OCI-LY3 (cell line): ENCODE data around the gene BTD.

ENCODE experiments used
- EZH2phosphoT487 ChIP-seq: fragments of 200-600 bp; shearing (Covaris generic); IDR thresholded peaks from 2 replicates; pipeline ENCODE4 v1.6.1; 2018; ENCODE audit warnings: antibody characterized with exemption, mixed run types, low read depth
- TF ChIP-seq, protein P1 (sequence below): fragments of 200-600, 300-600 bp; sonication (generic); IDR thresholded peaks from 2 replicates; pipeline ENCODE4 v1.5.1; 2014; ENCODE audit warnings: antibody characterized with exemption, low read length, low read depth

DNA sequence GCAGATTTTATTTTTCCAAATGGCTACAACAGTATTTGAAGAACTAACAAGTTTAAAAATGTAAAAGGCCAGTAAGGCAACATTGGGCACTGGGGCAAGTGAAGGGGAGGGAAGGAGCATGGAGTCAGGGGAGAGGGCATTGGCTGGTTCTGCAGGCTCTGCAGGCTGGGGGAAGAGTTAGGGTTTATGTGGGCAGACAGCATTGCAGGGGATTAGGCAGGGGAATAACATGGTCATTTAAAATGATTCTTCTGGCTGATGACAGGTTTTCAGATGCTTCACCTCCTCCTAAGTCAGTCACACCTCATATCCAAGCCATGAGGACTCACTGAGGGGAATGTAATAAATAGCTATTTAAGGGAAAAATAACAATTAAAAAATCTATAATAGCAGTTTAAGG lies 52.6 kb downstream of the BTD start:
- TF ChIP-seq, protein P1, sequence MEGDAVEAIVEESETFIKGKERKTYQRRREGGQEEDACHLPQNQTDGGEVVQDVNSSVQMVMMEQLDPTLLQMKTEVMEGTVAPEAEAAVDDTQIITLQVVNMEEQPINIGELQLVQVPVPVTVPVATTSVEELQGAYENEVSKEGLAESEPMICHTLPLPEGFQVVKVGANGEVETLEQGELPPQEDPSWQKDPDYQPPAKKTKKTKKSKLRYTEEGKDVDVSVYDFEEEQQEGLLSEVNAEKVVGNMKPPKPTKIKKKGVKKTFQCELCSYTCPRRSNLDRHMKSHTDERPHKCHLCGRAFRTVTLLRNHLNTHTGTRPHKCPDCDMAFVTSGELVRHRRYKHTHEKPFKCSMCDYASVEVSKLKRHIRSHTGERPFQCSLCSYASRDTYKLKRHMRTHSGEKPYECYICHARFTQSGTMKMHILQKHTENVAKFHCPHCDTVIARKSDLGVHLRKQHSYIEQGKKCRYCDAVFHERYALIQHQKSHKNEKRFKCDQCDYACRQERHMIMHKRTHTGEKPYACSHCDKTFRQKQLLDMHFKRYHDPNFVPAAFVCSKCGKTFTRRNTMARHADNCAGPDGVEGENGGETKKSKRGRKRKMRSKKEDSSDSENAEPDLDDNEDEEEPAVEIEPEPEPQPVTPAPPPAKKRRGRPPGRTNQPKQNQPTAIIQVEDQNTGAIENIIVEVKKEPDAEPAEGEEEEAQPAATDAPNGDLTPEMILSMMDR: no peak
- TF ChIP-seq EZH2phosphoT487: no peak
